WTC11 (cell line): ENCODE measurements around the gene PKLR. TPM values are rescaled to one million over a fixed set of nuclear protein-coding genes. Genes with fewer than 3 reads are reported as not detected.

Experiments used
- ATAC-seq: fragments of 200-7000 bp; cut with Tn5 transposase; 2 replicates; pipeline ENCODE4 v1.10.0; 2021; ENCODE audit warnings: mild to moderate bottlenecking, moderate library complexity
- CTCF ChIA-PET: fragments of 300-600 bp; sonication (Branson Sonifier 250); formaldehyde crosslinking; loops from one replicate; lab custom pipeline; 2021; ENCODE audit warnings: antibody characterized with exemption; lab: Charles Lee
- POLR2A ChIA-PET: fragments of 350-600 bp; sonication (Branson Sonifier 250); formaldehyde crosslinking; loops from one replicate; lab custom pipeline; 2021; ENCODE audit warnings: antibody characterized with exemption; lab: Charles Lee
- DNase-seq: peaks from one replicate; pipeline ENCODE4 v3.0.0; 2021; ENCODE audit warnings: low spot score
- H3K27ac Mint-ChIP-seq: 2 replicates; pipeline ENCODE4 v1.8.0; 2021; ENCODE audit warnings: mixed read lengths
- H3K27me3 Mint-ChIP-seq: 2 replicates; pipeline ENCODE4 v1.8.0; 2021; ENCODE audit warnings: low read depth, mild to moderate bottlenecking, moderate library complexity, mixed read lengths
- H3K36me3 Mint-ChIP-seq: 2 replicates; pipeline ENCODE4 v1.8.0; 2021; ENCODE audit warnings: mixed read lengths
- H3K4me1 Mint-ChIP-seq: 2 replicates; pipeline ENCODE4 v1.8.0; 2022; ENCODE audit warnings: mixed read lengths
- H3K4me3 Mint-ChIP-seq: 2 replicates; pipeline ENCODE4 v1.8.0; 2021; ENCODE audit warnings: mild to moderate bottlenecking, moderate library complexity, mixed read lengths
- H3K9me3 Mint-ChIP-seq: 2 replicates; pipeline ENCODE4 v1.8.0; 2021; ENCODE audit warnings: mixed read lengths
- ESRRA ChIP-seq: sonication (generic); formaldehyde crosslinking; IDR thresholded peaks from 2 replicates; pipeline ENCODE4 v1.8.1; 2022; ENCODE audit warnings: mild to moderate bottlenecking, missing genetic modification reagents, borderline replicate concordance
- FOXJ3 ChIP-seq: sonication (generic); formaldehyde crosslinking; IDR thresholded peaks from 2 replicates; pipeline ENCODE4 v1.9.0; 2021; ENCODE audit warnings: missing genetic modification reagents, mild to moderate bottlenecking, borderline replicate concordance
- FOXP1 ChIP-seq: sonication (generic); formaldehyde crosslinking; IDR thresholded peaks from 2 replicates; pipeline ENCODE4 v1.8.0; 2022; ENCODE audit warnings: missing genetic modification reagents, mild to moderate bottlenecking, moderate library complexity, borderline replicate concordance
- HMGA2 ChIP-seq: fragments of 250-450 bp; sonication (Bioruptor Pico); IDR thresholded peaks from 2 replicates; pipeline ENCODE4 v1.4.0; 2021; ENCODE audit warnings: mild to moderate bottlenecking, moderate library complexity
- JAZF1 ChIP-seq: fragments of 250-450 bp; sonication (Bioruptor Pico); IDR thresholded peaks from 2 replicates; pipeline ENCODE4 v1.9.0; 2021; ENCODE audit warnings: moderate library complexity, mild to moderate bottlenecking, inconsistent platforms
- MXD4 ChIP-seq: fragments of 250-450 bp; sonication (Bioruptor Pico); IDR thresholded peaks from 2 replicates; pipeline ENCODE4 v1.8.0; 2021; ENCODE audit warnings: mild to moderate bottlenecking, moderate library complexity, borderline replicate concordance
- NFE2L1 ChIP-seq: sonication (generic); formaldehyde crosslinking; IDR thresholded peaks from 2 replicates; pipeline ENCODE4 v1.8.1; 2023; ENCODE audit warnings: missing genetic modification reagents
- NR1H2 ChIP-seq: sonication (generic); formaldehyde crosslinking; IDR thresholded peaks from 2 replicates; pipeline ENCODE4 v1.9.0; 2021; ENCODE audit warnings: mild to moderate bottlenecking, moderate library complexity, missing genetic modification reagents
- NR3C1 ChIP-seq: sonication (generic); formaldehyde crosslinking; conservative IDR thresholded peaks from 2 replicates; pipeline ENCODE4 v1.8.1; 2023; ENCODE audit warnings: low read depth, mild to moderate bottlenecking, missing genetic modification reagents
- SMAD4 ChIP-seq: sonication (generic); formaldehyde crosslinking; IDR thresholded peaks from 2 replicates; pipeline ENCODE4 v1.8.0; 2022; ENCODE audit warnings: mild to moderate bottlenecking, missing genetic modification reagents
- SP1 ChIP-seq: sonication (generic); formaldehyde crosslinking; conservative IDR thresholded peaks from 2 replicates; pipeline ENCODE4 v1.8.1; 2022; ENCODE audit warnings: missing genetic modification reagents
- TEAD1 ChIP-seq: sonication (generic); formaldehyde crosslinking; IDR thresholded peaks from 2 replicates; pipeline ENCODE4 v1.8.0; 2022; ENCODE audit warnings: mild to moderate bottlenecking, missing genetic modification reagents
- TEAD4 ChIP-seq: sonication (generic); formaldehyde crosslinking; IDR thresholded peaks from 2 replicates; pipeline ENCODE4 v1.8.0; 2022; ENCODE audit warnings: mild to moderate bottlenecking, missing genetic modification reagents
- ZBTB43 ChIP-seq: sonication (generic); formaldehyde crosslinking; IDR thresholded peaks from 2 replicates; pipeline ENCODE4 v1.8.1; 2023; ENCODE audit warnings: mild to moderate bottlenecking, missing genetic modification reagents
- ZNF121 ChIP-seq: sonication (generic); formaldehyde crosslinking; IDR thresholded peaks from 2 replicates; pipeline ENCODE4 v1.8.0; 2023; ENCODE audit warnings: missing genetic modification reagents
- ZNF138 ChIP-seq: sonication (generic); formaldehyde crosslinking; conservative IDR thresholded peaks from 2 replicates; pipeline ENCODE4 v1.8.1; 2022; ENCODE audit warnings: mild to moderate bottlenecking, moderate library complexity, missing genetic modification reagents
- ZNF232 ChIP-seq: sonication (generic); formaldehyde crosslinking; IDR thresholded peaks from 2 replicates; pipeline ENCODE4 v1.8.0; 2022; ENCODE audit warnings: mild to moderate bottlenecking, missing genetic modification reagents
- ZNF263 ChIP-seq: sonication (generic); formaldehyde crosslinking; IDR thresholded peaks from 2 replicates; pipeline ENCODE4 v1.8.1; 2022; ENCODE audit warnings: low read depth, mild to moderate bottlenecking, moderate library complexity, missing genetic modification reagents
- ZNF416 ChIP-seq: fragments of 250-450 bp; sonication (Bioruptor Pico); IDR thresholded peaks from 2 replicates; pipeline ENCODE4 v1.9.0; 2021; ENCODE audit warnings: mild to moderate bottlenecking, inconsistent platforms
- ZNF512 ChIP-seq: sonication (generic); formaldehyde crosslinking; IDR thresholded peaks from 2 replicates; pipeline ENCODE4 v1.8.1; 2022; ENCODE audit warnings: missing genetic modification reagents, borderline replicate concordance
- total RNA-seq: library from RNA; stranded (reverse); gene quantifications from 3 replicates; pipeline ENCODE4 v1.2.3, GENCODE V29; 2021
- TF ChIP-seq, protein P1 (sequence below): fragments of 250-450 bp; sonication (Bioruptor Pico); IDR thresholded peaks from 2 replicates; pipeline ENCODE4 v1.9.0; 2021; ENCODE audit warnings: mild to moderate bottlenecking, borderline replicate concordance
- TF ChIP-seq, protein P2 (sequence below): fragments of 250-450 bp; sonication (Bioruptor Pico); IDR thresholded peaks from 2 replicates; pipeline ENCODE4 v1.9.0; 2021; ENCODE audit warnings: mild to moderate bottlenecking

The PKLR gene
- total RNA-seq, 1 experiment from 2014 or later = 1.5 TPM

GRCh38 chr1:155325603-155325893 lies 24.3 kb upstream of the PKLR start (continued):
- TF ChIP-seq ZNF232 (CRISPR knock-in tag) (no peak), NR3C1 (CRISPR knock-in tag) (no peak), TEAD4 (CRISPR knock-in tag) (no peak), SP1 (CRISPR knock-in tag) (no peak), ZNF263 (CRISPR knock-in tag) (no peak), FOXP1 (CRISPR knock-in tag) (peak; percentile 0; the same call in 1 of the 2 replicates), JAZF1 (CRISPR knock-in tag) (no peak), ZNF121 (CRISPR knock-in tag) (no peak), NFE2L1 (no peak), NR1H2 (CRISPR knock-in tag) (no peak), ZBTB43 (CRISPR knock-in tag) (no peak)
- TF ChIP-seq, protein P1, sequence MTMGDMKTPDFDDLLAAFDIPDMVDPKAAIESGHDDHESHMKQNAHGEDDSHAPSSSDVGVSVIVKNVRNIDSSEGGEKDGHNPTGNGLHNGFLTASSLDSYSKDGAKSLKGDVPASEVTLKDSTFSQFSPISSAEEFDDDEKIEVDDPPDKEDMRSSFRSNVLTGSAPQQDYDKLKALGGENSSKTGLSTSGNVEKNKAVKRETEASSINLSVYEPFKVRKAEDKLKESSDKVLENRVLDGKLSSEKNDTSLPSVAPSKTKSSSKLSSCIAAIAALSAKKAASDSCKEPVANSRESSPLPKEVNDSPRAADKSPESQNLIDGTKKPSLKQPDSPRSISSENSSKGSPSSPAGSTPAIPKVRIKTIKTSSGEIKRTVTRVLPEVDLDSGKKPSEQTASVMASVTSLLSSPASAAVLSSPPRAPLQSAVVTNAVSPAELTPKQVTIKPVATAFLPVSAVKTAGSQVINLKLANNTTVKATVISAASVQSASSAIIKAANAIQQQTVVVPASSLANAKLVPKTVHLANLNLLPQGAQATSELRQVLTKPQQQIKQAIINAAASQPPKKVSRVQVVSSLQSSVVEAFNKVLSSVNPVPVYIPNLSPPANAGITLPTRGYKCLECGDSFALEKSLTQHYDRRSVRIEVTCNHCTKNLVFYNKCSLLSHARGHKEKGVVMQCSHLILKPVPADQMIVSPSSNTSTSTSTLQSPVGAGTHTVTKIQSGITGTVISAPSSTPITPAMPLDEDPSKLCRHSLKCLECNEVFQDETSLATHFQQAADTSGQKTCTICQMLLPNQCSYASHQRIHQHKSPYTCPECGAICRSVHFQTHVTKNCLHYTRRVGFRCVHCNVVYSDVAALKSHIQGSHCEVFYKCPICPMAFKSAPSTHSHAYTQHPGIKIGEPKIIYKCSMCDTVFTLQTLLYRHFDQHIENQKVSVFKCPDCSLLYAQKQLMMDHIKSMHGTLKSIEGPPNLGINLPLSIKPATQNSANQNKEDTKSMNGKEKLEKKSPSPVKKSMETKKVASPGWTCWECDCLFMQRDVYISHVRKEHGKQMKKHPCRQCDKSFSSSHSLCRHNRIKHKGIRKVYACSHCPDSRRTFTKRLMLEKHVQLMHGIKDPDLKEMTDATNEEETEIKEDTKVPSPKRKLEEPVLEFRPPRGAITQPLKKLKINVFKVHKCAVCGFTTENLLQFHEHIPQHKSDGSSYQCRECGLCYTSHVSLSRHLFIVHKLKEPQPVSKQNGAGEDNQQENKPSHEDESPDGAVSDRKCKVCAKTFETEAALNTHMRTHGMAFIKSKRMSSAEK (CRISPR knock-in tag) = no peak

GRCh38 chr1:155324717-155325602 lies 23.7 kb upstream of the PKLR start:
- peaks cover 33% of the 10 kb centered on the region for H3K4me1 Mint-ChIP-seq
- peak; percentile 13 for ATAC-seq
- H3K9me3 Mint-ChIP-seq = no peaks in the 10 kb centered on the region
- H3K27ac Mint-ChIP-seq = peak overlapping the region; percentile 74; the same call in 1 of the 2 replicates
- H3K36me3 Mint-ChIP-seq = peaks cover 12% of the 10 kb centered on the region
- ChIA-PET CTCF (interaction anchor here (0.6 to 9.9 kb wide), 16 partner anchors 12 to 420 kb away, joined by 3 to 204 read pairs (median 5); partner anchors contain the start of genes CLK2, HCN3 and KRTCAP2), POLR2A (interaction anchor here (1.8 to 2.5 kb wide), 2 partner anchors 17 to 52 kb away, joined by 5 to 13 read pairs; partner anchors contain the start of genes CLK2 and FDPS)
- peak; percentile 85 for DNase-seq
- H3K4me3 Mint-ChIP-seq = peak overlapping the region; percentile 91
- H3K27me3 Mint-ChIP-seq = peaks cover 6% of the 10 kb centered on the region
- TF ChIP-seq ESRRA (CRISPR knock-in tag) (no peak), TEAD1 (0 out of 2 replicates have a peak, but pooled peaks have one; percentile 22), FOXJ3 (CRISPR knock-in tag) (no peak), HMGA2 (CRISPR knock-in tag) (no peak), ZNF138 (CRISPR knock-in tag) (0 out of 2 replicates have a peak, but pooled peaks have one; percentile 65), ZBTB43 (CRISPR knock-in tag) (no peak), ZNF416 (CRISPR knock-in tag) (no peak), SMAD4 (CRISPR knock-in tag) (no peak), MXD4 (CRISPR knock-in tag) (no peak), ZNF121 (CRISPR knock-in tag) (no peak), ZNF512 (no peak), ZNF263 (CRISPR knock-in tag) (no peak)
- TF ChIP-seq, protein P2, sequence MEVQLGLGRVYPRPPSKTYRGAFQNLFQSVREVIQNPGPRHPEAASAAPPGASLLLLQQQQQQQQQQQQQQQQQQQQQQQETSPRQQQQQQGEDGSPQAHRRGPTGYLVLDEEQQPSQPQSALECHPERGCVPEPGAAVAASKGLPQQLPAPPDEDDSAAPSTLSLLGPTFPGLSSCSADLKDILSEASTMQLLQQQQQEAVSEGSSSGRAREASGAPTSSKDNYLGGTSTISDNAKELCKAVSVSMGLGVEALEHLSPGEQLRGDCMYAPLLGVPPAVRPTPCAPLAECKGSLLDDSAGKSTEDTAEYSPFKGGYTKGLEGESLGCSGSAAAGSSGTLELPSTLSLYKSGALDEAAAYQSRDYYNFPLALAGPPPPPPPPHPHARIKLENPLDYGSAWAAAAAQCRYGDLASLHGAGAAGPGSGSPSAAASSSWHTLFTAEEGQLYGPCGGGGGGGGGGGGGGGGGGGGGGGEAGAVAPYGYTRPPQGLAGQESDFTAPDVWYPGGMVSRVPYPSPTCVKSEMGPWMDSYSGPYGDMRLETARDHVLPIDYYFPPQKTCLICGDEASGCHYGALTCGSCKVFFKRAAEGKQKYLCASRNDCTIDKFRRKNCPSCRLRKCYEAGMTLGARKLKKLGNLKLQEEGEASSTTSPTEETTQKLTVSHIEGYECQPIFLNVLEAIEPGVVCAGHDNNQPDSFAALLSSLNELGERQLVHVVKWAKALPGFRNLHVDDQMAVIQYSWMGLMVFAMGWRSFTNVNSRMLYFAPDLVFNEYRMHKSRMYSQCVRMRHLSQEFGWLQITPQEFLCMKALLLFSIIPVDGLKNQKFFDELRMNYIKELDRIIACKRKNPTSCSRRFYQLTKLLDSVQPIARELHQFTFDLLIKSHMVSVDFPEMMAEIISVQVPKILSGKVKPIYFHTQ (CRISPR knock-in tag) = no peak
